Measurements from ENCODE around the gene CNTNAP3. TPM values are rescaled to one million over a fixed set of nuclear protein-coding genes. Genes with fewer than 3 reads are reported as not detected.
"Not testable (repeated sequence)": the region's sequence is repeated elsewhere in the genome, so short reads cannot be mapped to it uniquely, and the experiment has no call there.

CNTNAP3 gene
- total RNA-seq, 2 experiments from 2014 or later = not detected

GRCh38 chr9:39042352-39042803 lies 245.6 kb downstream of the CNTNAP3 start:
- H3K9me3 Mint-ChIP-seq; intact Hi-C loops (cut with micrococcal nuclease); H3K4me1 Mint-ChIP-seq (ENCODE audit: low read depth); H3K27ac Mint-ChIP-seq; CTCF ChIA-PET; H3K36me3 Mint-ChIP-seq (ENCODE audit: low read depth); DNase-seq; H3K4me3 Mint-ChIP-seq: not testable (repeated sequence)
- peaks cover 12% of the 10 kb centered on the region for H3K27me3 Mint-ChIP-seq (ENCODE audit: low read depth)

DNA sequence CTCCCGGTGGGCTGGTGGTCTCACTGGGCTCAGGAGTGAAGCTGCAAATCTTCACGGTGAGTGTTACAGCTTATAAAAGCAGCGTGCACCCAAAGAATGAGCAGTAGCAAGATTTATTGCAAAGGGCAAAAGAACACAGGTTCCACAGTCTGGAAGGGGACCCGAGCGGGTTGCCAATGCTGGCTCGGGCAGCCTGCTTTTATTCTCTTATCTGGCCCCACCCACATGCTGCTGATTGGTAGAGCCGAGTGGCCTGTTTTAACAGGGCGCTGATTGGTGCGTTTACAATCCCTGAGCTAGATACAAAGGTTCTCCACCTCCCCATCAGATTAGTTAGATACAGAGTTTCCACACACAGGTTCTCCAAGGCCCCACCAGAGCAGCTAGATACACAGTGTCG lies 246.2 kb downstream of the CNTNAP3 start:
- CTCF ChIA-PET; H3K9me3 Mint-ChIP-seq; H3K4me3 Mint-ChIP-seq; DNase-seq; H3K36me3 Mint-ChIP-seq (ENCODE audit: low read depth); H3K27ac Mint-ChIP-seq; intact Hi-C loops (cut with micrococcal nuclease); H3K4me1 Mint-ChIP-seq (ENCODE audit: low read depth): not testable (repeated sequence)
- H3K27me3 Mint-ChIP-seq (ENCODE audit: low read depth) = peaks cover 12% of the 10 kb centered on the region

DNA sequence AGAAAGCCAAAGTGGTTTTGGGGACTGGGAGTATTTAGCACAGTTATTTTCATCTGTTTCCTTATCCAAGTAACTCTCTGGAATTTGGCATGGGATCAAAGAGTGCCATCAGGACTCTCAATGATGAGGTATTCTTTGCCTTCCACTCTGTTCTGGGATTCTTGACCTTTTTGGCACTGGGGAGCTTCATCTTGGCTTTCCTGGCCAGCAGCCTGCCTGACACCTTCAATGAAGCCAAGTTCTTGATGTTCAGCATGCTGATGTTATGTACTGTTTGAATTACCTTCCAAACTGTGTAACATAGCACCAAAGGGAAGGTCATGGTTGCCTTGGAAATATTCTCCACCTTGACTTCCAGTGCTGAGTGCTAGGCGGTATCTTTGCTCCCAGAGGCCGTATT lies 248.8 kb downstream of the CNTNAP3 start:
- H3K4me1 Mint-ChIP-seq (ENCODE audit: low read depth); DNase-seq; H3K27ac Mint-ChIP-seq; CTCF ChIA-PET; H3K9me3 Mint-ChIP-seq; H3K4me3 Mint-ChIP-seq; H3K36me3 Mint-ChIP-seq (ENCODE audit: low read depth); intact Hi-C loops (cut with micrococcal nuclease): not testable (repeated sequence)
- H3K27me3 Mint-ChIP-seq (ENCODE audit: low read depth) = peaks cover 12% of the 10 kb centered on the region

DNA sequence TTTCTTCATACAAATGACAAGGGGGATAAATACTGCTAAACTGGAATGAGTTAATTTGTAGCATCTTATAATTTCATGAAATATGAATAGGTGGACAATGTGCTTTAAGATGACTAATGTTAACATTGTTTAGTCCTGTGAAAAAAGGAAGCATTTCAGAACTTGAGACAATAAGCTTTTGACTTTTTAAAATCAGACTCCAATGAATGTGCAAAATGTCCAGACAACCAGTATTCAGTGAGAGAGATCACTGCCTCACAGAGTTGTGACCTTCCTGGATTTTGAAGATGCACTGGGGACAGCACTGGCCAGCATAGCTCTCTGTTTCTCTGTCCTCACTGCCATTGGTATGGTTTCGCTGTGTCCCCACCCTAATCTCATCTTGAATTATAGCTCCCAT lies 249.7 kb downstream of the CNTNAP3 start:
- CTCF ChIA-PET; H3K4me1 Mint-ChIP-seq (ENCODE audit: low read depth); H3K36me3 Mint-ChIP-seq (ENCODE audit: low read depth); intact Hi-C loops (cut with micrococcal nuclease); H3K4me3 Mint-ChIP-seq; H3K9me3 Mint-ChIP-seq; H3K27ac Mint-ChIP-seq; DNase-seq: not testable (repeated sequence)
- peaks cover 12% of the 10 kb centered on the region for H3K27me3 Mint-ChIP-seq (ENCODE audit: low read depth)

GRCh38 chr9:39033849-39034248 lies 254.1 kb downstream of the CNTNAP3 start:
- H3K36me3 Mint-ChIP-seq (ENCODE audit: low read depth); H3K27ac Mint-ChIP-seq; CTCF ChIA-PET; H3K27me3 Mint-ChIP-seq (ENCODE audit: low read depth); H3K4me1 Mint-ChIP-seq (ENCODE audit: low read depth); DNase-seq; H3K4me3 Mint-ChIP-seq; H3K9me3 Mint-ChIP-seq; intact Hi-C loops (cut with micrococcal nuclease): not testable (repeated sequence)

GRCh38 chr9:39030204-39031019 lies 257.6 kb downstream of the CNTNAP3 start:
- H3K27me3 Mint-ChIP-seq (ENCODE audit: low read depth); CTCF ChIA-PET; H3K9me3 Mint-ChIP-seq; H3K27ac Mint-ChIP-seq; H3K4me3 Mint-ChIP-seq; H3K4me1 Mint-ChIP-seq (ENCODE audit: low read depth); DNase-seq; H3K36me3 Mint-ChIP-seq (ENCODE audit: low read depth); intact Hi-C loops (cut with micrococcal nuclease): not testable (repeated sequence)

DNA sequence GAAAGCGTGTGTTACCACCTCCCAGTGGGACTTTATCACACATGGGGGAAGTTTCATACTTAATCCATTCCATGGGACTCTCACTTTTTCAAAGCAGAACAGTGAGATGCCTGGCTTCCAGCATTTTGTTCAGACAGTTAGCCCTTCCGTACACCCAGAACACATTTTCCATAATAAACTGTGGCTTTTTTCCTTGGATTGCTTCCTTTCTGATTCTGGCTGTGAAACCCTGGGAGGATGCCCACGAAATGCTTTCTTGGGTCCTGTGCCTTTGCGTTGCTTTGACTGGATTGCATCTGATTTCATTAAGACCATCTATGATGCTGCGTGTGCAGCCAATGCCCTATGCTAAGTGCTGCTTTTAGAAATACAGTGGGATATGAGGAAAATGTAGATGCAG lies 259.1 kb downstream of the CNTNAP3 start:
- DNase-seq; intact Hi-C loops (cut with micrococcal nuclease); H3K9me3 Mint-ChIP-seq; H3K4me3 Mint-ChIP-seq; H3K4me1 Mint-ChIP-seq (ENCODE audit: low read depth); H3K27me3 Mint-ChIP-seq (ENCODE audit: low read depth); CTCF ChIA-PET; H3K36me3 Mint-ChIP-seq (ENCODE audit: low read depth); H3K27ac Mint-ChIP-seq: not testable (repeated sequence)

DNA sequence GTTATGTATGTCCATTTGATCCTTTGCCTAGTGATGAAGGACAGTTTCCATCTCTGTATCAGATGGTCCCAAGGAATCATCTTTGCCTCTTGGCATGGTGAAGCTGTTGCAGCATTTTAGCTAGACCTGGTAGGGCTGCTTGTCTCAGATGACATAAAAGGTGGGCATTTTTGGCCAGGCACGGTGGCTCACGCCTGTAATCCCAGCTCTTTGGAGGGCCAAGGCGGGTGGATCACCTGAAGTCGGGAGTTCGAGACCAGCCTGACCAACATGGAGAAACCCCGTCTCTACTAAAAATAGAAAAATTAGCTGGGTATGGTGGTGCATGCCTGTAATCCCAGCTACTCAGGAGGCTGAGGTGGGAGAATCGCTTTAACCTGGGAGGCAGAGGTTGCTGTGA lies 259.8 kb downstream of the CNTNAP3 start:
- H3K27ac Mint-ChIP-seq; H3K9me3 Mint-ChIP-seq; CTCF ChIA-PET; intact Hi-C loops (cut with micrococcal nuclease); H3K36me3 Mint-ChIP-seq (ENCODE audit: low read depth); H3K4me3 Mint-ChIP-seq; DNase-seq; H3K27me3 Mint-ChIP-seq (ENCODE audit: low read depth); H3K4me1 Mint-ChIP-seq (ENCODE audit: low read depth): not testable (repeated sequence)

DNA sequence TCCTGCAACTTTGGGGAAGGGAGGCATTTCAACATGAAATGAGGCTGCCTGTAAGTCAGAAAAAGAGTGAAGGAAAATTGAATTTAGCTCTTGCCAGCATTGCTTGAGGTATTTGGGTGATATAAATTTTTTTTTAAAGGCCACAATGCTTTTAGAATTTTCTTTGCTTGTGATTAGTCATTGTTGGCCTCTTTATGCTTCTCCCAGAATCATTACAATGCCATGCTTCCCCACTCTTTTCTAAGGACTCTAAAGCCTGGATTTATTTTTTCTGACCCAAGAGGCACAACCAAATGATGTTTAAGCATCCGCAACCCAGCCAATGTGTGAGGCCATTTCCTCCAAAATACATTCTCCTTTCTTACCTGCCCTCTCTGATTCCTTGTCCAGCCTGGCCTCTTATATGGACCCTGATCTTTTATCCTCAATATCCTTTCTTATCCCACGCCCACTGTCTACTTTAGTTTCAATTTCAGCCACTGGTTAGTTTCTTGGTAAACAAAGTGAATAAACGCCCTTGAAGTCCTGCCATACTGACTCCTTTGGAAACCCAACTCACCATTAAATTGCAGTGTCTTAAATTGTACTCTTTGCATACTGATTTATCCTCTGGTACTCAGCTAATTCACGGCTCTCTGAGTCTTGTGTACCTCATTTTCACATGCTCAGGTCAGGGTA lies 261.9 kb downstream of the CNTNAP3 start:
- not testable (repeated sequence) for H3K27me3 Mint-ChIP-seq (ENCODE audit: low read depth); H3K9me3 Mint-ChIP-seq

More for the DNA sequence above, 261.9 kb downstream of the CNTNAP3 start:
- H3K4me3 Mint-ChIP-seq; H3K36me3 Mint-ChIP-seq (ENCODE audit: low read depth); CTCF ChIA-PET; intact Hi-C loops (cut with micrococcal nuclease); H3K4me1 Mint-ChIP-seq (ENCODE audit: low read depth); DNase-seq; H3K27ac Mint-ChIP-seq: not testable (repeated sequence)

Other genes starting within 250 kb of the CNTNAP3 start
- not detected for gene SPATA31A1, start 67.5 kb upstream of the CNTNAP3 start, total RNA-seq

Data from activated naive CD4-positive, alpha-beta T cell treated with anti-CD3 and anti-CD28 coated beads for 36 hours (primary cell).